K562 treated with DMSO at 1 percent for 48 hours (cell line): ENCODE measurements around the gene NFYA. TPM values are rescaled to one million over a fixed set of nuclear protein-coding genes. Genes with fewer than 3 reads are reported as not detected.

ENCODE experiments used
- total RNA-seq: library from RNA; unstranded; fragments of 300-600 nt; gene quantifications from 2 replicates; pipeline ENCODE4 v1.2.3, GENCODE V29; 2022; ENCODE audit warnings: low replicate concordance; ENCODE audit errors: extremely low read depth

The NFYA gene
- not detected in 2 replicates for total RNA-seq

GRCh38 chr6:41072836-41073202 lies at the start of gene NFYA:
TSS of gene NFYA (plus strand) at chr6:41072974. CDS start at chr6:41079090, 6,116 bp downstream.

GRCh38 chr6:41039060-41039998 lies 33.4 kb upstream of the NFYA start, which contains the start of gene UNC5CL:
TSS of gene UNC5CL (minus strand) at chr6:41039221. CDS start at chr6:41035074, 4,147 bp downstream.

GRCh38 chr6:41042226-41043055 lies 30.3 kb upstream of the NFYA start, which contains the start of gene TSPO2:
TSS of gene TSPO2 (plus strand) at chr6:41042467. CDS start at chr6:41042986, 519 bp downstream.

GRCh38 chr6:41053041-41053440 lies 19.7 kb upstream of the NFYA start, which contains the start of gene APOBEC2:
TSS of gene APOBEC2 (plus strand) at chr6:41053202. CDS start at chr6:41053348, 146 bp downstream.

GRCh38 chr6:41071923-41072835 lies 595 bp upstream of the NFYA start, which contains the start of gene OARD1:
TSS of gene OARD1 (minus strand) at chr6:41072356. CDS start at chr6:41071634, 722 bp downstream.

Other genes starting within 250 kb of the NFYA start
- gene UNC5CL, start 33.8 kb upstream of the NFYA start, total RNA-seq = not detected in 2 replicates
- not detected in 2 replicates for gene TSPO2, start 30.5 kb upstream of the NFYA start, total RNA-seq
- not detected in 2 replicates for gene APOBEC2, start 19.8 kb upstream of the NFYA start, total RNA-seq
- not detected in 2 replicates for gene OARD1, start 618 bp upstream of the NFYA start, total RNA-seq
- gene TREML1, start 81.4 kb downstream of the NFYA start, total RNA-seq = not detected in 2 replicates
- gene TREM2, start 90.1 kb downstream of the NFYA start, total RNA-seq = not detected in 2 replicates
- gene TREML2, start 128.2 kb downstream of the NFYA start, total RNA-seq = not detected in 2 replicates
- gene TREML4, start 155.4 kb downstream of the NFYA start, total RNA-seq = not detected in 2 replicates
- gene TREM1, start 213.7 kb downstream of the NFYA start, total RNA-seq = not detected in 2 replicates